Activated T-cell treated with anti-CD3 and anti-CD28 coated beads, Interleukin-2, amount 50 U/mL, for 1 hour (primary cell): Measurements from ENCODE around the gene SH3RF3.

ENCODE experiments used
- DNase-seq: peaks from one replicate; pipeline ENCODE4 v3.0.0-alpha.2; 2020

SH3RF3 gene

DNA sequence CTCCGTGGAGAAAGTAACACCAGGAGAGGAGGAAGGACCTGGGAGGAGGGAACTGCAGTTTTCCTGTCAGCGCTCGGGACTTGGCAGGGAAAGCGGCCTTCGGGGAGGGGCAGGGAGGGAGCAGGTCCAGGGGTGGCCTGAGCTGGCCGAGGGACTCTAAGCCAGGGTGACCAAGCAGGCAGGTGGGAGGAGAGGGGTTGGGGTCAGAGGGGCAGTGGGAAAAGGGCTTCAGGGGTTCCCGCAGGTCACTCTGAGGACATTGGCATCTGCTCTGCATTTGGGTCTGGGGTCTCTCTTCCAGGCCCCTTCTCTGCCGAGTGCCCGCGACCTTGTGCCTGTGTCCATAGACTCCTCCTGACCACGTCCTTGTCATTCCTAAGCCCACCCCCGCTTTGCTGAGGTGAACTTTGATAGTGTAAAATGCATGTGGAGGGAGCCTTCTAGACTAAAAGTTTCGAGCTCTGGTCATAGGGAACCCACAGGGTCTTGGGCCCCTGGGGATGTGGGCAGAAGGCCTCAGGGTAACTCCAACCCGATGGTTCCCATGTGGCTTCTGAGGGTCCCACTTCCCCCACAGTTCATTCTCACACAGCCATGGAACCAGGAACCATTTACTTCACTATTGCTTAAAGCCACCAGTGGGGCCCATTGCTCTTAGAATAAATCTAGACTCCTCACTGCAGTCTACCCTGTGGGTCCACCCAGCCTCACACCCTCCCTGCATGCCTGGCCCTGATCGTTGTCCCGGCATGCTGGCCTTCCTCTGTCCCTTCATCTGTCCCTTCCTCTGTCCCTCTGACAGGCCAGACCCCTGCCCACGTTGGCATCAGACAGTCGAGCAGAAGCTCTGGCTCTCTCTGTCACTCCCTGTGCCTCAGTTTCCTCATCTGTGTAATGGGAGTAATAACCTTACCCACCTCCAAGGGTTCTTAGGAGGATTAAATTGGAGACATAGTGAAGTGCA lies 255.6 kb downstream of the SH3RF3 start:
- DNase-seq = no peak

GRCh38 chr2:109385506-109385905 lies 256.5 kb downstream of the SH3RF3 start:
- no peak for DNase-seq

- no peak for DNase-seq
Observed at GRCh38 chr2:109386004-109386695, 257.1 kb downstream of the SH3RF3 start.

GRCh38 chr2:109387221-109387735 lies 258.3 kb downstream of the SH3RF3 start:
- no peak for DNase-seq

DNA sequence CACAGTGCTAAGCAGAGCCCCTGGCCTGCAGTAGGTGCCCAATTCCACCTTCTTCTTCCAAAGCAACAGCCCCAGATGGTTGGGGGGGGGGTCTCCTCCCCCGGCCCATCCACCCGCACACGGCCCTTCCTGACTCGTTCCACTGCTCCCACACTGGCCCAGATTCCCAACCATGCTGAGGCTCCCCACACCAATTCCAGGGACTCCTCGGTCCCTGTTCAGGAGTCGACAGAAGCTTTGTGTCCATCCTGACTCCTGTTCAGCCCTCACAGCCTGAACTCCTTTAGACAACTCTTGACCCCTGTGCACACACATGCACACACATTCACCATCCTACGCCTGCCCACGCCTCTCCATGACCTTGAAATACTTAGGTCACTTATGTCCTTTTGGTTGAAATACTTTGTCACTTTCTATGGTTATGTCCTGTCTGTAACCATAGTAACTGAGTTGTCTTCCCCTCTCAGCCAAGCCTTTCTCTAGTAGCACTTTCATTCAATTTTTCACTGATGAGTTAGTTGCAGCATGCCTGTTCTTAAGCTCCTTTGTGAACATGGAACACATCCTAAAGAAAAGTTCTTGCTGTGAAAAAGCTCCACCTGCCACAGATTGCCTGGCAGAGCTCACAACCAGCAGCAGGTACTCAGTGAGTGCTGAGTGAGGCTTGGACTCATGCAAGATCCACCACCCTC lies 258.9 kb downstream of the SH3RF3 start:
- no peak for DNase-seq

DNA sequence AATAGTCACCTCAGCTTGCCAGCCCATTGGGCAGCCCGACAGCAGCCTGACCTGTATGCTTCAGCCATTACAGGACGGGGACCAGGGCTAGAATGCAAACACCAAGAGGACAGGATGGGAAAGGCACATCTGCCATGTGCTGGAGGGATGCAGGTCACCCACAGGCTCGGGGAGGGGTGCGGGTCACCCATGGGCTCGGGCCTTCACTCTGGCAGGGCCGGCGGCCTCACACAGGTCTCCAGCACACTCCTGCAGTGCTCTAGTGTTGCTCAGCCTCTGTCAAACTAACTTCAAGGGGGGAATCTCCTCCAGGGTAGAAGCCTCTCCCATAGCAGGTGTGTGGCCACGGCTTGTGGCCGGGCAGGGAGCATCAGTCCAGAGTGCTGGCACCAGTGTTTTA lies 262.2 kb downstream of the SH3RF3 start:
- DNase-seq = no peak

GRCh38 chr2:109392140-109392539 lies 263.1 kb downstream of the SH3RF3 start:
- no peak for DNase-seq

DNA sequence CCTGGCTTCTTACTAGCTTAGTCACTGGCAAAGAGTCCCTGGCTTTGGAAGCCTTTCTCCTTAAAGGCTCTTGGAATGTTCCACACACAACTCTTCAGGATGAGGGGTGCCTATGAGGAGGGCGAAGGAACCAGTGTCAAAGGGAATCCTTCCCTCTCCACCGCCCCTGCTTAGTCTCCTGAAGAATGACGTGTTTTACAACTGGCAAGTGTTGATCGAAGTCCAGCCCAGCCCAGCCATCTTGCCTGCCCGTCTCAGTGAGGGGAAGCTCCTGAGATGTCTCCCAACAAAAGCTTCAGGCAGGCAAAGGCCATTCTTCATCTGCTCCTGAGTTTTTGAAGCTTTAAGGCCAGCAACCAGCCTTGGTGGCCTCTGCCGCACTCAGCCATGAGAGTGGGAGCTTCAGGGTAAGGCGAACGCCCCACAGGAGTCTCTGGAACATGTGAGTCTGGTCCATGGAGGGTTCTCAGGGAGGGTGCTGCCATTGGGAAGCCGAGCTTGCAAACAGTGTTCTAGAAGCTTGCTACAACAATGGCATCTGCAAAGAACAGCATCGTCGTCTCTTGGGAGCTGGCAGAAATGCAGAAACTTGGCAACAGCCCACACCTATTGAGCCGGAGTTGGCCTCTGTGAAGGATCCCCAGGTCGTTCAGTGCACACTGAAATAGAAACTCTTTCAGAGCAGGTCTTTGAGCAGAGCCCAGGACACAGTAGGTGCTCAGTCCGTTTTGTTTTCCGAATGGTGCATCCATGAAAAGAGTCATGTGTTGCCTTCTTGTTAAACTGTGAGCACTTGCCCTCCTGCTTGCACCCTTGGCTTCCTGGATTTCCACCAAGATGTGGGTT lies 264.0 kb downstream of the SH3RF3 start:
- no peak for DNase-seq

DNA sequence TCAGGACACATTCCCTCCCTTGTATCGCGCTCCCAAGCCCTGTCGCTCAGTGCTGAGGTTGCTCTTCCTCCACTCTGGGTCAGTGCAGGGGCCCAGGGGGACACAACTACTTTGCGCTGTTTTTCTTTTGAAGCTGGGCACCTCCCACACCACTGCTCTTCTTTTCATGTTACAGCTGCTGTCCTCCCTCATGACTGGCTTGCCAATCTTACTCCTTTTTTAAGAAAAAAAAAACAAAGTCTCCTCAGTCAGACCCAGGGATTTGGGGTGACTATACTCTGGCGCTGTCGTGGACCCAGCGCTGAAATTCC lies 264.6 kb downstream of the SH3RF3 start:
- no peak for DNase-seq

DNA sequence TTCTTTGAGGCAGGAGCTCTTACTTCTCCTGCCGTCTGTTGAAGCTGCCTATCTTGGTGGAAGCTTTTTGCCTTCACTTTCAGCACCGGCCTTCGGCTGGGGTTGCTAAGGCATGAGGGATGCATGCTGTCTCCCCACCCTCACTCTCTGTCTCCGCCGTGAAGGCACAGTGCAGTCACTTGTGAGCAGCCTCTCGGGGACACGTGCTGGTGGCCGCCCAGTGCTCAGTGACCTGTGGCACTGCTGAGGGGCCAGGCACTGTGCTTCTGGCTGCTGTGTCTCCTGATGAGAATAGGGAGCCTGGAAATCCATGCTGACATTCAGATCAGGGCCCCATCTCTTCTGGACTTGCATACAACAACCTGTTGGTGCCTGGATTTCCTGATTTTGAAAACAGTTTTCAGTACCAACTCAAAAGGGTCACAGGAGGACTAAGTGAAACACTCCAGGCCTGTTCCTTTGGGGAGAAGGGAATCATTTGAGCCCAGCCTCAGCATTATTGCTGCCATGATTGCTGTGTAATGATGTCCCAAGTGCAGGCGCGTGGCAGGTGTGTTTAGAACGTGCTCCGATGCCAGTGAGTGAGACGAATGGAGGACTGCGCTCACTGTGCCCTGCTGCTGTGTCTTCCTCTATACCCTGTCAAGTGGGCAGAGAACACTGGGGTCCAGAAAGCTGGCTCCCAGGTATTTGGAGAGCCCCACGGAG lies 266.6 kb downstream of the SH3RF3 start:
- no peak for DNase-seq

- no peak for DNase-seq
Observed at GRCh38 chr2:109396202-109397180, 267.5 kb downstream of the SH3RF3 start.

GRCh38 chr2:109397893-109398292 lies 268.9 kb downstream of the SH3RF3 start:
- DNase-seq = no peak

GRCh38 chr2:109398366-109399015 lies 269.5 kb downstream of the SH3RF3 start:
- DNase-seq = no peak

GRCh38 chr2:109399066-109399465 lies 270.1 kb downstream of the SH3RF3 start:
- DNase-seq = no peak

DNA sequence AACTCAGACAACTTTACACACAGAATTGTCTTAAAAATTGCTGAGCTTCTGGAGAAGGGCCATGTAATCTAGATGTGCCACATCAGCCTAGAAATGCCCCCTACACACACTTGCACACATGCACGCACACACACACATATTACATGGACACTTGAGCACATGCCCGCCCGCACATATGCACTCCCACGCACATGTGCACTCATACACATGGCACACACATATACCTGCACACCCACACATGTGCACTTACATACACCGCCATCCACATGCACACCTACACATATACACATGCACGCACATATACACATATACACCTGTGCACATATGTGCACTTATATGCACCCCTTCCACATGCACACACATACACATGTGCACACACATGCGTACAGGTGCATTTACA lies 271.1 kb downstream of the SH3RF3 start:
- no peak for DNase-seq

- DNase-seq = no peak
Observed at GRCh38 chr2:109401370-109401769, 272.4 kb downstream of the SH3RF3 start.

- no peak for DNase-seq
Observed at GRCh38 chr2:109402180-109402579, 273.2 kb downstream of the SH3RF3 start.

- no peak for DNase-seq
Observed at GRCh38 chr2:109402980-109403840, 274.2 kb downstream of the SH3RF3 start.

DNA sequence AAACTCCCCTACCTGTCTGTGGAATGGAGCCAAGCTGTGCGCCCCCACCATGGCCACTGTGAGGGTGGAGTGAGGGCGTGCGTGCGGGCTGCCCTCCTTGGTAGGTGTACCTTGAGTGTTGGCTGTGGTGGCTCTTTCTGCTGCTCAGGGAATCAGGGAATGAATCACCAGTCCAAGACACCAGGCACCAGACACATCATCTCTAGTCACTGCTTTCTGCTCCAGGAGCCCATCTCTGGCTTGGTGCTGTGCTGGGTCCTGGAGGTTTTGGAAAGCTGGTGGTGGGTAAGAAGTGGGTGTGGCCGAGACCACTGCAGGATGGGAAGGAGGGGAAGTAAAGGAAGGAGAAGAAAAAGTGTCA lies 274.8 kb downstream of the SH3RF3 start:
- no peak for DNase-seq
